Mucosa of stomach (tissue), 1 donor: ENCODE measurements around the gene OSGIN1.

Experiments used
- H3K27me3 ChIP-seq: one replicate; pipeline ENCODE4 v1.7.0; 2013; ENCODE audit warnings: mild to moderate bottlenecking, low read length; ENCODE audit not compliant: control insufficient read depth, insufficient read depth
- H3K36me3 ChIP-seq: one replicate; pipeline ENCODE4 v1.7.0; 2013; ENCODE audit warnings: low read length; ENCODE audit not compliant: control insufficient read depth, insufficient read depth
- H3K4me1 ChIP-seq: one replicate; pipeline ENCODE4 v1.7.0; 2013; ENCODE audit warnings: mild to moderate bottlenecking, low read length; ENCODE audit not compliant: control insufficient read depth, insufficient read depth
- H3K4me3 ChIP-seq: one replicate; pipeline ENCODE4 v1.7.0; 2013; ENCODE audit warnings: low read length
- H3K9ac ChIP-seq: one replicate; pipeline ENCODE4 v1.7.0; 2013; ENCODE audit warnings: mild to moderate bottlenecking, low read length, moderate library complexity
- H3K9me3 ChIP-seq: one replicate; pipeline ENCODE4 v1.7.0; 2013; ENCODE audit warnings: mild to moderate bottlenecking, low read length, moderate library complexity; ENCODE audit not compliant: control insufficient read depth
- donor health status: Pancreatic carcinoma.

The OSGIN1 gene

GRCh38 chr16:84013787-84014569 is 60.9 kb downstream of the OSGIN1 start:
- no peaks in the 10 kb centered on the region for H3K27me3 ChIP-seq
- no peak overlapping the region for H3K4me3 ChIP-seq
- H3K36me3 ChIP-seq, result no peaks in the 10 kb centered on the region
- H3K4me1 ChIP-seq, result peaks cover 4% of the 10 kb centered on the region
- H3K9me3 ChIP-seq, result no peaks in the 10 kb centered on the region
- H3K9ac ChIP-seq, result no peak overlapping the region

GRCh38 chr16:84014570-84015327 is 61.7 kb downstream of the OSGIN1 start:
- no peaks in the 10 kb centered on the region for H3K27me3 ChIP-seq
- H3K36me3 ChIP-seq, result no peaks in the 10 kb centered on the region
- peaks cover 4% of the 10 kb centered on the region for H3K4me1 ChIP-seq
- H3K4me3 ChIP-seq, result no peak overlapping the region
- no peak overlapping the region for H3K9ac ChIP-seq
- H3K9me3 ChIP-seq, result no peaks in the 10 kb centered on the region

- H3K27me3 ChIP-seq, result no peaks in the 10 kb centered on the region
- H3K36me3 ChIP-seq, result no peaks in the 10 kb centered on the region
- H3K4me3 ChIP-seq, result no peak overlapping the region
- H3K4me1 ChIP-seq, result peaks cover 4% of the 10 kb centered on the region
- H3K9ac ChIP-seq, result no peak overlapping the region
- no peaks in the 10 kb centered on the region for H3K9me3 ChIP-seq
These were observed 62.4 kb downstream of the OSGIN1 start for GRCh38 chr16:84015399-84015798.
